Measurements from ENCODE around the gene XAB2. TPM values are rescaled to one million over a fixed set of nuclear protein-coding genes. Genes with fewer than 3 reads are reported as not detected.

Gene XAB2
- total and polyA plus RNA-seq, 12 donors: 18.6 to 31.9 (median 22.7) TPM

DNA sequence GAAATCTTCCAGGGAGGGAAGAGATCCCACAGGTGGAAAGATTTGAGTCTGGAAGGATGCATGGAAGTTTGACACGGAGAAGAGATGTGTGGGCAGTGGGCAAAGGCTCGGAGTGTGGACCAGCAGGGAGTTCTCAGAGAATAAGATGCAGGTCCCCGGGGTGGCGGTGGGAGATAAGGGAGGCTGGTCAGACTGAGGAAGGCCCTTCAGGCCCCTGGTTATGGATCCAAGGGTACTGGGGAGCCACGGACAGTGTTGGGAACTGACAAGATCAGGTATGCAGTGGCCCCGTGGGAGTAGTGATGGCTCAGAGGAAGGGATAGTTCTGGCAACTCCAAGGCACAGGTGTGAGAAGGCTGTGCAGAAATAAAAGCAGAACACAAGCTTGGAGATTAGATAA is 31.2 kb downstream of the XAB2 start:
- intact Hi-C loops (cut with DNase I): no loop called here
- Histone ChIP-seq H3K36me3 (no peaks in the 10 kb centered on the region), H3K4me3 (no peak overlapping the region), H3K27ac (no peak overlapping the region), H3K4me1 (peaks cover 0 to 5% (median 0%) of the 10 kb centered on the region in 9 donors), H3K27me3 (peaks cover 0 to 66% (median 61%) of the 10 kb centered on the region in 7 donors), H3K9me3 (no peaks in the 10 kb centered on the region)
- TF ChIP-seq, protein P1, sequence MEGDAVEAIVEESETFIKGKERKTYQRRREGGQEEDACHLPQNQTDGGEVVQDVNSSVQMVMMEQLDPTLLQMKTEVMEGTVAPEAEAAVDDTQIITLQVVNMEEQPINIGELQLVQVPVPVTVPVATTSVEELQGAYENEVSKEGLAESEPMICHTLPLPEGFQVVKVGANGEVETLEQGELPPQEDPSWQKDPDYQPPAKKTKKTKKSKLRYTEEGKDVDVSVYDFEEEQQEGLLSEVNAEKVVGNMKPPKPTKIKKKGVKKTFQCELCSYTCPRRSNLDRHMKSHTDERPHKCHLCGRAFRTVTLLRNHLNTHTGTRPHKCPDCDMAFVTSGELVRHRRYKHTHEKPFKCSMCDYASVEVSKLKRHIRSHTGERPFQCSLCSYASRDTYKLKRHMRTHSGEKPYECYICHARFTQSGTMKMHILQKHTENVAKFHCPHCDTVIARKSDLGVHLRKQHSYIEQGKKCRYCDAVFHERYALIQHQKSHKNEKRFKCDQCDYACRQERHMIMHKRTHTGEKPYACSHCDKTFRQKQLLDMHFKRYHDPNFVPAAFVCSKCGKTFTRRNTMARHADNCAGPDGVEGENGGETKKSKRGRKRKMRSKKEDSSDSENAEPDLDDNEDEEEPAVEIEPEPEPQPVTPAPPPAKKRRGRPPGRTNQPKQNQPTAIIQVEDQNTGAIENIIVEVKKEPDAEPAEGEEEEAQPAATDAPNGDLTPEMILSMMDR (IDR thresholded peaks at IDR 0.05): no peak
- WGBS, 2 donors: 64 to 65% methylated on average over 6 of the region's 6 CpGs
- ATAC-seq (no peak), DNase-seq (no peak)

- intact Hi-C loops (cut with DNase I): no loop called here
- 65 to 66% methylated on average over 9 of the region's 9 CpGs for WGBS, 2 donors
Observed at GRCh38 chr19:7597689-7598088, 31.7 kb downstream of the XAB2 start.

DNA sequence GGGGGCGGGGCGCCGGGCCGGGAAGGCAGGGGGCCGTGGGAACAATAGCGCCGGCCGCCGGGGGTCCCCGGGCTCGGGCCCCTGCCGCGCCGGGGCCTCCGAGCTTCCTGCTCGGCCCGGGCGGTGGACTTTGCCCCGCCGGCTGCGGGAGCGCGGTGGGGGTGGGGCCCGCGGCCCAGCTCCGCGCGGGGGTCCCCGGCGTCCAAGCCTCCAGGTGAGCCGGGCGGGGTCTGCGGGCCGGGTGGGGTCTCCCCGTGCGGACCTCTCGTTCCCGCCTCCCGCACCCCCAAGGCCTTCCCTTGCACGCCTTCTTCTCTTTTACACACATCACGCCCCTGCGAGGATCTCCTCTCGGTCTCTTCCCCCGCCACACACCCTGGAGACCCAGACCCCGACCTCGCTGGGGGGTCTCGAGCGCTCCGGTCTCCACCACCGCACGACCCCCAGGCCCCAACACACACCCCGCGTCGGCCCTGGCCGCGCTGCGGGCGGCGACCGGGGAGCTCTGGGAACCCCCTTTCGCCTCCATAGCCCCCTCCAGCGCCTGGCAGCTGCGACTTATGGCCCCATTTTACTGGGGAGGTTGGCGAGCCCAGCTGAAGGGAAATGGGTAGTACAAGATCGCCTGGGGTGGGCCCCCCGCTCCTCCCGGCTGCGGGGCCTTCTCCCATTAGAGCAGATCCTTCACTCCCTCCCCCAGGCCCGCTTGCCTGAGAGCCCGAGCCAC is 33.0 kb downstream of the XAB2 start:
- no peak for ATAC-seq
- H3K27me3 ChIP-seq: peaks cover 0 to 67% (median 61%) of the 10 kb centered on the region in 7 donors

More at GRCh38 chr19:7597689-7598088, 31.7 kb downstream of the XAB2 start:
- Histone ChIP-seq H3K9me3 (no peaks in the 10 kb centered on the region), H3K27me3 (peaks cover 0 to 67% (median 64%) of the 10 kb centered on the region in 7 donors), H3K27ac (no peak overlapping the region), H3K4me3 (no peak overlapping the region), H3K36me3 (no peaks in the 10 kb centered on the region), H3K4me1 (peaks cover 0 to 5% (median 0%) of the 10 kb centered on the region in 9 donors)
- ATAC-seq (no peak), DNase-seq (no peak)
- TF ChIP-seq, protein P1 (IDR thresholded peaks at IDR 0.05): no peak

GRCh38 chr19:7595466-7596133 is 33.7 kb downstream of the XAB2 start, which contains the start of gene CAMSAP3:
Gene CAMSAP3 (plus strand): TSS chr19:7595863. CDS start chr19:7596003, 140 bp downstream.
- H3K27me3 ChIP-seq: peaks cover 0 to 72% (median 68%) of the 10 kb centered on the region in 7 donors
- DNase-seq: no peak
- no peak within 1 kb of the TSS for H3K27ac ChIP-seq
- H3K9me3 ChIP-seq: no peaks in the 10 kb centered on the region
- H3K4me3 ChIP-seq: peak within 1 kb of the TSS; percentile 10 to 46 (median 32)
- ATAC-seq: peak in 2 of 8 donors; percentile 38 to 67
- peaks cover 0 to 5% (median 0%) of the 10 kb centered on the region in 9 donors for H3K4me1 ChIP-seq
- intact Hi-C loops (cut with DNase I): no loop called here
- TF ChIP-seq, protein P1 (IDR thresholded peaks at IDR 0.05): no peak
- no peaks in the 10 kb centered on the region for H3K36me3 ChIP-seq
- WGBS, 2 donors: 1% methylated on average over 35 to 77 of the region's 78 CpGs

More for the DNA sequence above, 33.0 kb downstream of the XAB2 start:
- H3K36me3 ChIP-seq: no peaks in the 10 kb centered on the region
- intact Hi-C loops (cut with DNase I): no loop called here
- H3K27ac ChIP-seq: no peak overlapping the region
- H3K4me3 ChIP-seq: peak overlapping the region in 8 of 10 donors; percentile 2 to 31 (median 14)
- no peaks in the 10 kb centered on the region for H3K9me3 ChIP-seq
- 3% methylated on average over 41 to 70 of the region's 70 CpGs for WGBS, 2 donors
- no peak for DNase-seq
- H3K4me1 ChIP-seq: peaks cover 0 to 5% (median 0%) of the 10 kb centered on the region in 9 donors
- TF ChIP-seq, protein P1 (IDR thresholded peaks at IDR 0.05): no peak
